ENCODE results near the gene CAMSAP1. TPM values are rescaled to one million over a fixed set of nuclear protein-coding genes. Genes with fewer than 3 reads are reported as not detected.

Gene CAMSAP1
- total and polyA plus RNA-seq, 10 donors: 2.4 to 34.3 (median 19.8) TPM

DNA sequence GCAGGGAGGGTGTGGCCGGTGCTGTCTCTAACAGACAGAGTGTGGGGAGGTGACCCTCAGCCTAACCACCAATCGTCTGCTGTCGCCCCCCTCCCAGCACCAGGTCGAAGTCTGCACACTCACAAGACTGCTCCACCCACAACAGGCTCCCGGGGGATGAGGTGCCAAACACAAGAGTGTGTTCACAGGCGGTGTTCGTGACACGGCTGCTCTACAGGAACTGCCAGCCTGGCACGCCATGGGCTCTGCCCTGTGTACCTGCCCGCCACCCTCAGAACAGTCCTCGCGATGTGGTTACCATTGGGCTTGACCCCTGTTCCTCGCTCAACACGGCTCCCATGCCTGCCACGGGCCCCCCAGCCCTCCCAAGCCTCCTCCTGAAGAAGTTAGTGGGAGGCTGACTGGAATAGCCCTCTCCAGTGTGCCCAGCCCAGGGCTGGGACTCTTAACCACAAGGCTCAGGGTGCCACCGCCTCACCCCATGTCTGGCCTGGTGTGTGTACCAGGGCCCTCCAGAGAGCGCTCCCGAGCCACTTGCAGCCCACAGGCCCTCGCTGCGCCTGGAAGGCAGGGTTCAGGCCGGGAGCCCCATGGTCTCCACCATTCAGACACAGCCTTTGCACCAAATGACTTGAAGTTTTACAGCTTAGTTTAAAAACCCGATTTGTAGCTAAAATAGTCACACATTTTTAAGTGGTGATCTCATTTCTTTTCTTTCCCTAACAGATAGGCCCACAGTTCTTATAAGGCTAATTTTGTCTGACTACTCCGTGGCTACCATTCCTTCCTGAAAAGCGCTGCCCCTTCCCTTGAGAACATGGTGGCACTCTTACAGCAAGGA, 102.5 kb downstream of the CAMSAP1 start:
- intact Hi-C loops (cut with DNase I; ENCODE audit: low total_unique reads): no loop called here
- Histone ChIP-seq H3K36me3 (peaks cover 0 to 16% (median 6%) of the 10 kb centered on the region in 6 donors), H3K4me3 (no peak overlapping the region), H3K27me3 (replicated peaks in 1 of 7) (no peaks in the 10 kb centered on the region), H3K9me3 (no peaks in the 10 kb centered on the region), H3K4me1 (no peaks in the 10 kb centered on the region), H3K27ac (no peak overlapping the region)
- no peak for DNase-seq
- TF ChIP-seq, protein P1, sequence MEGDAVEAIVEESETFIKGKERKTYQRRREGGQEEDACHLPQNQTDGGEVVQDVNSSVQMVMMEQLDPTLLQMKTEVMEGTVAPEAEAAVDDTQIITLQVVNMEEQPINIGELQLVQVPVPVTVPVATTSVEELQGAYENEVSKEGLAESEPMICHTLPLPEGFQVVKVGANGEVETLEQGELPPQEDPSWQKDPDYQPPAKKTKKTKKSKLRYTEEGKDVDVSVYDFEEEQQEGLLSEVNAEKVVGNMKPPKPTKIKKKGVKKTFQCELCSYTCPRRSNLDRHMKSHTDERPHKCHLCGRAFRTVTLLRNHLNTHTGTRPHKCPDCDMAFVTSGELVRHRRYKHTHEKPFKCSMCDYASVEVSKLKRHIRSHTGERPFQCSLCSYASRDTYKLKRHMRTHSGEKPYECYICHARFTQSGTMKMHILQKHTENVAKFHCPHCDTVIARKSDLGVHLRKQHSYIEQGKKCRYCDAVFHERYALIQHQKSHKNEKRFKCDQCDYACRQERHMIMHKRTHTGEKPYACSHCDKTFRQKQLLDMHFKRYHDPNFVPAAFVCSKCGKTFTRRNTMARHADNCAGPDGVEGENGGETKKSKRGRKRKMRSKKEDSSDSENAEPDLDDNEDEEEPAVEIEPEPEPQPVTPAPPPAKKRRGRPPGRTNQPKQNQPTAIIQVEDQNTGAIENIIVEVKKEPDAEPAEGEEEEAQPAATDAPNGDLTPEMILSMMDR (IDR thresholded peaks at IDR 0.05 in 8 of 11, conservative IDR thresholded peaks at IDR 0.05 in 3 of 11): no peak
- TF ChIP-seq POLR2AphosphoS5 (IDR thresholded peaks at IDR 0.05) (no peak), POLR2A (IDR thresholded peaks at IDR 0.05) (no peak)
- 80 to 89% (median 88%) methylated on average over 13 to 24 of the region's 24 CpGs for WGBS, 5 donors

DNA sequence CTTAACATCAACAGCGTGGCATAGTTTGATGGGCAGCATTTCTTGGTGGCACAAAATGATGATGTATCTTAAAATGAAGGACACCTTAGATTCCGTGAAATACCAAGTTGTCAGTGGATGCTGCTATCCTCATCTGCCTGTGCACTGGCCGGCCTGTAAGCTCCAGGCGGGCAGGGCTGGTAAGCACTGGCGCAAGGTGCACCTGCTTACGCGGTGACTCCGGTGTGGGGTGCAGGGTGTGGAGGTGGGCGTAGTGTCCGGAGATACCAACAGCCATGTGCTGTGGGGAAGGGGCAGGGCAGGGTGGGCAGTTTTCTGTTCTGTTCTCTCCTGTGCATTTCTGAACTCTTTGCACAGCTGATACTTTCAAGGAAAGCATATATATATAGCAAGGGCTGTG, 103.9 kb downstream of the CAMSAP1 start:
- WGBS, 5 donors: 93 to 97% (median 95%) methylated on average over 10 of the region's 10 CpGs

DNA sequence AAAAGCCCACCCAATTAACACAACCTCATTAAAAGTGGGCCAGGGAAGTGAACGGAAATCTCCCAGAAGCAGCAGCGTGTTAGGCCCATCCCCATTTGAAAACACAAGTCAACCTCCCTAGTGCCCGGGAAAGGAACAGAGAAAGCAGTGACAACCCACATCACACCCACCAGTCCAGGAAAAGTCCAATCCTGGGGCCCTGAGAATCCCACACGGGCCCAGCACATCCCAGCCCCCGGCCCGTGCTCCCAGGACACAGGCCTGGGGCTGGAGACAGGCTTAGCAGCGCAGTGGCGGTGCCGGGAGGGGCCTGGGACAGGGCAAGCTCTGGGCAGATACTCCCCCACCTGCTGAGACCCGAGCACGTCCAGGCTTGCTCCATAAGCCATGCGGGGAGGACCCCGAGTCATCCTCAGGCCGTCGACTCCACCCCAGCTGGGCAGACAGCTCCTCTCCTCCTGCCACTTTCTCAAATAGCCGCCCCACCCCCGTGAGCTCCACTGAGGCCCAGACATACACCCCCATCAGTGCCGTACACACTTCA, 104.4 kb downstream of the CAMSAP1 start:
- Histone ChIP-seq H3K4me1 (peaks cover 0 to 7% (median 3%) of the 10 kb centered on the region in 6 donors), H3K27ac (no peak overlapping the region), H3K36me3 (no peaks in the 10 kb centered on the region), H3K27me3 (replicated peaks in 1 of 7) (no peaks in the 10 kb centered on the region), H3K9me3 (no peaks in the 10 kb centered on the region), H3K4me3 (no peak overlapping the region)
- WGBS, 5 donors: 73 to 88% (median 76%) methylated on average over 9 to 18 of the region's 18 CpGs
- DNase-seq: no peak
- intact Hi-C loops (cut with DNase I; ENCODE audit: low total_unique reads): no loop called here
- TF ChIP-seq POLR2A (IDR thresholded peaks at IDR 0.05) (no peak), POLR2AphosphoS5 (IDR thresholded peaks at IDR 0.05) (no peak)
- TF ChIP-seq, protein P1 (IDR thresholded peaks at IDR 0.05 in 8 of 11, conservative IDR thresholded peaks at IDR 0.05 in 3 of 11): no peak

More for the DNA sequence above, 103.9 kb downstream of the CAMSAP1 start:
- DNase-seq: no peak
- peaks cover 0 to 2% (median 0%) of the 10 kb centered on the region in 6 donors for H3K4me1 ChIP-seq
- H3K4me3 ChIP-seq: no peak overlapping the region
- H3K27ac ChIP-seq: no peak overlapping the region
- intact Hi-C loops (cut with DNase I; ENCODE audit: low total_unique reads): no loop called here
- no peaks in the 10 kb centered on the region for H3K27me3 ChIP-seq (replicated peaks in 1 of 7)
- H3K9me3 ChIP-seq: no peaks in the 10 kb centered on the region
- H3K36me3 ChIP-seq: peaks cover 0 to 3% (median 0%) of the 10 kb centered on the region in 6 donors
- no peak for TF ChIP-seq POLR2A (IDR thresholded peaks at IDR 0.05)
- TF ChIP-seq POLR2AphosphoS5 (IDR thresholded peaks at IDR 0.05): peak in 1 of 3 donors; percentile 27

DNA sequence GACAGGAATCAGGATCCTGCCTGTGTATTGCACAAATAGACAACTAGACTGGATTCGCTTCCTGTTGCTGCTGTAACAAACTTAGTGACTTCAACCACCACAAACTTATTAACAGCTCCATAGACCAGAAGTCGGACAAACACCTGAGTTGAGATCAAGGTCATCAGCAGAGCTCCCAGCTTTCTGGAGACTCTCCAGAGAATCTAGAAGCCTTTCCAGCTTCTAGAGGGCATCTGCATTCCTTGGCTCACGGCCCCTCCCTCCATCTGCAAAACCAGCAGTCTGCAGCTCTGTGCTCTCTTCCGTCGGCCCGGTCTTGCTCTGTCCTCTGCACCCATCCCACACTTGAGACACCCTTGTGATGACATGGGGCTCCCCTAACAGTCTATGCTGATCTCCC, 106.3 kb downstream of the CAMSAP1 start:
- peaks cover 0 to 7% (median 0%) of the 10 kb centered on the region in 7 donors for H3K27me3 ChIP-seq (replicated peaks in 1 of 7)
- whole genome bisulfite sequencing, 5 donors: 85 to 95% (median 93%) methylated on average over 6 of the region's 6 CpGs

More for the DNA sequence above, 106.3 kb downstream of the CAMSAP1 start:
- intact Hi-C loops (cut with DNase I; ENCODE audit: low total_unique reads): no loop called here
- DNase-seq: no peak
- TF ChIP-seq POLR2A (IDR thresholded peaks at IDR 0.05): no peak
- TF ChIP-seq, protein P1 (IDR thresholded peaks at IDR 0.05 in 8 of 11, conservative IDR thresholded peaks at IDR 0.05 in 3 of 11): no peak
- no peak for TF ChIP-seq POLR2AphosphoS5 (IDR thresholded peaks at IDR 0.05)
- Histone ChIP-seq H3K27ac (no peak overlapping the region), H3K9me3 (no peaks in the 10 kb centered on the region), H3K4me1 (peaks cover 0 to 15% (median 8%) of the 10 kb centered on the region in 6 donors), H3K36me3 (no peaks in the 10 kb centered on the region), H3K4me3 (no peak overlapping the region)
